Measurements from ENCODE around the gene HORMAD1. TPM values are rescaled to one million over a fixed set of nuclear protein-coding genes. Genes with fewer than 3 reads are reported as not detected.

The HORMAD1 gene
- polyA plus RNA-seq, 1 of the 3 experiments (the other 2 are of a cell fraction): not detected

- no peak for TF ChIP-seq EZH2phosphoT487 (IDR thresholded peaks at IDR 0.05; ENCODE audit: borderline replicate concordance, low read depth)
- TF ChIP-seq TAF1 (IDR thresholded peaks at IDR 0.05; ENCODE audit: borderline replicate concordance, low read depth, low read length): no peak
- TF ChIP-seq TCF12 (IDR thresholded peaks at IDR 0.05): no peak
These were observed 24.5 kb downstream of the HORMAD1 start (continued) for GRCh38 chr1:150696162-150696561.

DNA sequence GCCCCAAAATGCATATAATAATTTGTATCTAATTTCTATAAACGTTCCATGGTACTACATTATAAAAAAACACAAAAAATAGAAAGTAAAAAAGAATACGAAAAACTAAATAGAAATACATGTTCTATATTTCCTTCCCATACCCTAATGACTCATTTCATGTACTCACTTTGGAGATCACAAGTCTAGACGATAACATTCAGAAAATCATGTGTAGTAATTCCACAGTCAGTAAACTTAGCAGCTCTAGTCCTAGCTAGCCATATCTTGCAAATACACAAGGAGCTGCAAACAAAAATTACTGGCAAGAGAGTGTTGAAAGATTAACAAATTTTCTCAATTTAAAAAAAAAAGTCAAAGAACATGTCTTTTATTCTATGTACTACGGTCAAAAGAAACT is 25.1 kb downstream of the HORMAD1 start:
- no peak overlapping the region for H3K9ac ChIP-seq
- H3K36me3 ChIP-seq (replicated peaks in 1 of 2; ENCODE audit: control insufficient read depth in 1 of 2, insufficient read depth in 2 of 2, low read length in 1 of 2): peaks cover 33 to 35% of the 10 kb centered on the region in 2 experiments
- H3K9me2 ChIP-seq: no peaks in the 10 kb centered on the region
- H3K27me3 ChIP-seq (ENCODE audit: insufficient read depth): no peaks in the 10 kb centered on the region
- no peak for TF ChIP-seq RXRA (IDR thresholded peaks at IDR 0.05; ENCODE audit: borderline replicate concordance, low read depth)
- no peak for TF ChIP-seq RFX5 (IDR thresholded peaks at IDR 0.05; ENCODE audit: low read length)
- no peak for TF ChIP-seq REST (IDR thresholded peaks at IDR 0.05; ENCODE audit: low read depth, low read length)
- TF ChIP-seq EP300 (IDR thresholded peaks at IDR 0.05; ENCODE audit: borderline replicate concordance in 1 of 2, low read depth in 1 of 2, low read length in 1 of 2): no peak
- no peak for TF ChIP-seq NFIC (IDR thresholded peaks at IDR 0.05; ENCODE audit: borderline replicate concordance)
- no peak for TF ChIP-seq SIN3A (IDR thresholded peaks at IDR 0.05; ENCODE audit: borderline replicate concordance, low read depth, low read length)
- TF ChIP-seq EZH2phosphoT487 (IDR thresholded peaks at IDR 0.05; ENCODE audit: borderline replicate concordance, low read depth): no peak
- no peak for TF ChIP-seq USF1 (IDR thresholded peaks at IDR 0.05; ENCODE audit: borderline replicate concordance, low read depth)
- no peak for TF ChIP-seq TCF12 (IDR thresholded peaks at IDR 0.05)
- TF ChIP-seq FOXM1 (IDR thresholded peaks at IDR 0.05; ENCODE audit: low read depth): no peak
- TF ChIP-seq, protein P1, sequence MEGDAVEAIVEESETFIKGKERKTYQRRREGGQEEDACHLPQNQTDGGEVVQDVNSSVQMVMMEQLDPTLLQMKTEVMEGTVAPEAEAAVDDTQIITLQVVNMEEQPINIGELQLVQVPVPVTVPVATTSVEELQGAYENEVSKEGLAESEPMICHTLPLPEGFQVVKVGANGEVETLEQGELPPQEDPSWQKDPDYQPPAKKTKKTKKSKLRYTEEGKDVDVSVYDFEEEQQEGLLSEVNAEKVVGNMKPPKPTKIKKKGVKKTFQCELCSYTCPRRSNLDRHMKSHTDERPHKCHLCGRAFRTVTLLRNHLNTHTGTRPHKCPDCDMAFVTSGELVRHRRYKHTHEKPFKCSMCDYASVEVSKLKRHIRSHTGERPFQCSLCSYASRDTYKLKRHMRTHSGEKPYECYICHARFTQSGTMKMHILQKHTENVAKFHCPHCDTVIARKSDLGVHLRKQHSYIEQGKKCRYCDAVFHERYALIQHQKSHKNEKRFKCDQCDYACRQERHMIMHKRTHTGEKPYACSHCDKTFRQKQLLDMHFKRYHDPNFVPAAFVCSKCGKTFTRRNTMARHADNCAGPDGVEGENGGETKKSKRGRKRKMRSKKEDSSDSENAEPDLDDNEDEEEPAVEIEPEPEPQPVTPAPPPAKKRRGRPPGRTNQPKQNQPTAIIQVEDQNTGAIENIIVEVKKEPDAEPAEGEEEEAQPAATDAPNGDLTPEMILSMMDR (IDR thresholded peaks at IDR 0.05): no peak
- TF ChIP-seq, protein P2, sequence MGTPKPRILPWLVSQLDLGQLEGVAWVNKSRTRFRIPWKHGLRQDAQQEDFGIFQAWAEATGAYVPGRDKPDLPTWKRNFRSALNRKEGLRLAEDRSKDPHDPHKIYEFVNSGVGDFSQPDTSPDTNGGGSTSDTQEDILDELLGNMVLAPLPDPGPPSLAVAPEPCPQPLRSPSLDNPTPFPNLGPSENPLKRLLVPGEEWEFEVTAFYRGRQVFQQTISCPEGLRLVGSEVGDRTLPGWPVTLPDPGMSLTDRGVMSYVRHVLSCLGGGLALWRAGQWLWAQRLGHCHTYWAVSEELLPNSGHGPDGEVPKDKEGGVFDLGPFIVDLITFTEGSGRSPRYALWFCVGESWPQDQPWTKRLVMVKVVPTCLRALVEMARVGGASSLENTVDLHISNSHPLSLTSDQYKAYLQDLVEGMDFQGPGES (IDR thresholded peaks at IDR 0.05; ENCODE audit: low read depth, low read length): no peak
- TF ChIP-seq GATA2 (CRISPR knock-in tag; IDR thresholded peaks at IDR 0.05): no peak
- no peak for TF ChIP-seq FOSL2 (IDR thresholded peaks at IDR 0.05; ENCODE audit: borderline replicate concordance, low read depth)
- H3F3A ChIP-seq (replicated peaks; ENCODE audit: insufficient read depth): peaks cover 4% of the 10 kb centered on the region
- POLR2A ChIA-PET: no interaction called here
- WGBS (ENCODE audit: low lambda C conversion rate): 93% methylated on average over 4 of the region's 4 CpGs
- no peaks in the 10 kb centered on the region for H3K9me3 ChIP-seq
- CTCF ChIA-PET: no interaction called here
- DNase-seq: no peak
- no peak overlapping the region; a peak in 1 of 4 replicates for H3K4me3 ChIP-seq (ENCODE audit: low read depth in 2 of 2, low read length in 1 of 2)
- peaks cover 22% of the 10 kb centered on the region for H3K79me2 ChIP-seq (ENCODE audit: insufficient read depth)
- no peaks in the 10 kb centered on the region for H4K20me1 ChIP-seq (ENCODE audit: insufficient read depth)
- H3K27ac ChIP-seq (ENCODE audit: low read depth in 2 of 2, low read length in 1 of 2): no peak overlapping the region
- peaks cover 9 to 17% of the 10 kb centered on the region in 2 experiments; a peak in 2 of 4 replicates for H3K4me1 ChIP-seq (ENCODE audit: control insufficient read depth in 1 of 2, insufficient read depth in 2 of 2, low read depth in 1 of 2, low read length in 1 of 2)
- no peak overlapping the region for H2AFZ ChIP-seq (ENCODE audit: low read depth)
- H3K4me2 ChIP-seq: no peak overlapping the region; the same call in 1 of the 2 replicates

Data from SK-N-SH (cell line).